GM18505 (cell line): ENCODE data around the gene PGLYRP1.

Experiments
- ATAC-seq: cut with Tn5 transposase; IDR thresholded peaks from one replicate; pipeline ENCODE4 v1.9.1; 2021; ENCODE audit not compliant: unreplicated experiment
- POLR2A ChIP-seq: IDR thresholded peaks from 4 replicates; pipeline ENCODE4 v1.6.1; 2011; ENCODE audit warnings: borderline replicate concordance; ENCODE audit not compliant: insufficient read depth, insufficient read length; ENCODE audit errors: extremely low read depth

Gene PGLYRP1

GRCh38 chr19:46022431-46023310 lies at the start of gene PGLYRP1:
PGLYRP1 (minus strand) TSS chr19:46023053; CDS start chr19:46023021, 32 bp downstream.
- ATAC-seq = no peak
- no peak for TF ChIP-seq POLR2A

GRCh38 chr19:46069806-46070341 lies 47.0 kb upstream of the PGLYRP1 start:
- no peak for TF ChIP-seq POLR2A
- ATAC-seq = no peak

GRCh38 chr19:46068345-46069258 lies 45.7 kb upstream of the PGLYRP1 start:
- no peak for ATAC-seq
- no peak for TF ChIP-seq POLR2A

GRCh38 chr19:46067691-46068090 lies 44.8 kb upstream of the PGLYRP1 start:
- ATAC-seq = no peak
- no peak for TF ChIP-seq POLR2A

GRCh38 chr19:46066471-46066870 lies 43.6 kb upstream of the PGLYRP1 start:
- no peak for TF ChIP-seq POLR2A
- no peak for ATAC-seq

- no peak for ATAC-seq
- TF ChIP-seq POLR2A = no peak
These were observed 42.7 kb upstream of the PGLYRP1 start for GRCh38 chr19:46065486-46066071.

GRCh38 chr19:46063201-46063600 lies 40.3 kb upstream of the PGLYRP1 start:
- ATAC-seq = no peak
- TF ChIP-seq POLR2A = no peak

GRCh38 chr19:46060012-46060411 lies 37.2 kb upstream of the PGLYRP1 start:
- TF ChIP-seq POLR2A = no peak
- no peak for ATAC-seq

- no peak for ATAC-seq
- no peak for TF ChIP-seq POLR2A
These were observed 35.9 kb upstream of the PGLYRP1 start for GRCh38 chr19:46058778-46059177.

- ATAC-seq = no peak
- TF ChIP-seq POLR2A = no peak
These were observed 33.7 kb upstream of the PGLYRP1 start for GRCh38 chr19:46056536-46056935.

GRCh38 chr19:46052896-46053295 lies 30.0 kb upstream of the PGLYRP1 start:
- no peak for TF ChIP-seq POLR2A
- ATAC-seq = no peak

- no peak for ATAC-seq
- no peak for TF ChIP-seq POLR2A
These were observed 26.7 kb upstream of the PGLYRP1 start for GRCh38 chr19:46049597-46049996.

GRCh38 chr19:46043519-46043918 lies 20.7 kb upstream of the PGLYRP1 start:
- ATAC-seq = no peak

More at GRCh38 chr19:46043519-46043918, 20.7 kb upstream of the PGLYRP1 start:
- TF ChIP-seq POLR2A = no peak
